Activated B cell treated with CpG ODN at 0.5 μM for 24 hours (primary cell): Measurements from ENCODE around the gene CCNG2. TPM values are rescaled to one million over a fixed set of nuclear protein-coding genes. Genes with fewer than 3 reads are reported as not detected.

Experiments used
- ATAC-seq: fragments of 200-7000 bp; cut with Tn5 transposase; one replicate; pipeline ENCODE4 v1.10.0; 2021; ENCODE audit warnings: low read depth, mild to moderate bottlenecking, moderate library complexity
- CTCF ChIA-PET: fragments of 350-600 bp; sonication (Branson Sonifier 250); formaldehyde crosslinking; loops from one replicate; lab custom pipeline; 2021; ENCODE audit warnings: antibody characterized with exemption; lab: Charles Lee
- POLR2A ChIA-PET: fragments of 350-600 bp; sonication (Branson Sonifier 250); formaldehyde crosslinking; loops from one replicate; lab custom pipeline; 2021; ENCODE audit warnings: antibody characterized with exemption; lab: Charles Lee
- DNase-seq: peaks from one replicate; pipeline ENCODE4 v3.0.0; 2022
- H3K27ac Mint-ChIP-seq: one replicate; pipeline ENCODE4 v1.8.0; 2020; ENCODE audit warnings: mixed read lengths
- H3K27me3 Mint-ChIP-seq: one replicate; pipeline ENCODE4 v1.8.0; 2021; ENCODE audit warnings: mixed read lengths
- H3K36me3 Mint-ChIP-seq: one replicate; pipeline ENCODE4 v1.8.0; 2021; ENCODE audit warnings: low read depth, mixed read lengths
- H3K4me1 Mint-ChIP-seq: one replicate; pipeline ENCODE4 v1.8.0; 2021; ENCODE audit warnings: mixed read lengths
- H3K4me3 Mint-ChIP-seq: one replicate; pipeline ENCODE4 v1.8.0; 2020; ENCODE audit warnings: mild to moderate bottlenecking, mixed read lengths
- H3K9me3 Mint-ChIP-seq: one replicate; pipeline ENCODE4 v1.8.0; 2020; ENCODE audit warnings: mixed read lengths
- CTCF ChIP-seq: fragments of 200-600 bp; IDR thresholded peaks from one replicate; pipeline ENCODE4 v1.8.0; 2022; ENCODE audit warnings: antibody characterized with exemption, mild to moderate bottlenecking
- intact Hi-C: fragments of 100-400 bp; cut with micrococcal nuclease; formaldehyde crosslinking; loops from one replicate; pipeline ENCODE4 v1.15.1; 2024
- total RNA-seq: library from RNA; stranded (reverse); gene quantifications from 2 replicates; pipeline ENCODE4 v1.2.3, GENCODE V29; 2022

Gene CCNG2
- total RNA-seq, 1 donor from 2014 or later, result 34.6 TPM

- CTCF ChIA-PET, result no interaction called here
- no peak overlapping the region for H3K27ac Mint-ChIP-seq
- H3K4me1 Mint-ChIP-seq, result peaks cover 42% of the 10 kb centered on the region
- H3K36me3 Mint-ChIP-seq, result no peaks in the 10 kb centered on the region
- TF ChIP-seq CTCF, result no peak
- ATAC-seq, result no peak
- POLR2A ChIA-PET, result interaction anchor here (0.8 kb wide), 1 partner anchor 9 kb away, joined by 3 read pairs; the partner anchor contains the start of gene CCNG2
- H3K4me3 Mint-ChIP-seq, result no peak overlapping the region
- no peaks in the 10 kb centered on the region for H3K9me3 Mint-ChIP-seq
- intact Hi-C loops, result no loop called here
- no peak for DNase-seq
- no peaks in the 10 kb centered on the region for H3K27me3 Mint-ChIP-seq
Observed at GRCh38 chr4:77148078-77148477, 8.9 kb upstream of the CCNG2 start.

GRCh38 chr4:77149789-77150188 lies 7.2 kb upstream of the CCNG2 start:
- no peaks in the 10 kb centered on the region for H3K27me3 Mint-ChIP-seq
- ATAC-seq, result no peak
- H3K36me3 Mint-ChIP-seq, result no peaks in the 10 kb centered on the region
- ChIA-PET CTCF (interaction anchor here (1.1 kb wide), 1 partner anchor 29 kb away, joined by 3 read pairs; no protein-coding TSS in a partner anchor), POLR2A (no interaction called here)
- intact Hi-C loops, result no loop called here
- TF ChIP-seq CTCF, result no peak
- no peaks in the 10 kb centered on the region for H3K9me3 Mint-ChIP-seq
- no peak overlapping the region for H3K4me3 Mint-ChIP-seq
- no peak overlapping the region for H3K27ac Mint-ChIP-seq
- peaks cover 59% of the 10 kb centered on the region for H3K4me1 Mint-ChIP-seq
- no peak for DNase-seq

GRCh38 chr4:77151241-77151640 lies 5.8 kb upstream of the CCNG2 start:
- H3K9me3 Mint-ChIP-seq, result no peaks in the 10 kb centered on the region
- no peak for TF ChIP-seq CTCF
- peaks cover 64% of the 10 kb centered on the region for H3K4me1 Mint-ChIP-seq
- no peak for DNase-seq
- intact Hi-C loops, result no loop called here
- H3K36me3 Mint-ChIP-seq, result no peaks in the 10 kb centered on the region
- H3K4me3 Mint-ChIP-seq, result no peak overlapping the region
- no peaks in the 10 kb centered on the region for H3K27me3 Mint-ChIP-seq
- ChIA-PET POLR2A (interaction anchor here (8.2 to 8.7 kb wide), 2 partner anchors 26 to 45 kb away, joined by 126 to 132 read pairs; no protein-coding TSS in a partner anchor), CTCF (interaction anchor here (3.8 kb wide), 1 partner anchor 52 kb away, joined by 17 read pairs; no protein-coding TSS in a partner anchor)
- ATAC-seq, result no peak
- H3K27ac Mint-ChIP-seq, result peak overlapping the region; percentile 100

- Mint-ChIP-seq H3K4me1 (peaks cover 62% of the 10 kb centered on the region), H3K27ac (peak overlapping the region; percentile 100), H3K9me3 (no peaks in the 10 kb centered on the region), H3K27me3 (no peaks in the 10 kb centered on the region), H3K36me3 (peaks cover 5% of the 10 kb centered on the region), H3K4me3 (no peak overlapping the region)
- ChIA-PET CTCF (interaction anchor here (1.7 to 6.1 kb wide), 3 partner anchors 31 to 57 kb away, joined by 8 to 21 read pairs (median 17); no protein-coding TSS in a partner anchor), POLR2A (interaction anchor here (0.7 to 8.7 kb wide), 4 partner anchors 12 to 48 kb away, joined by 3 to 132 read pairs (median 64); no protein-coding TSS in a partner anchor)
- no peak for TF ChIP-seq CTCF
- intact Hi-C loops, result no loop called here
- ATAC-seq (no peak), DNase-seq (no peak)
Observed at GRCh38 chr4:77152421-77152820, 4.6 kb upstream of the CCNG2 start.

- no peak for TF ChIP-seq CTCF
- ChIA-PET POLR2A (interaction anchor here (0.7 to 8.7 kb wide), 5 partner anchors 13 to 77 kb away, joined by 3 to 132 read pairs (median 105); partner anchors contain the start of gene CCNI), CTCF (interaction anchor here (0.9 to 6.1 kb wide), 6 partner anchors 26 to 58 kb away, joined by 3 to 21 read pairs (median 6); no protein-coding TSS in a partner anchor)
- Mint-ChIP-seq H3K4me1 (peaks cover 62% of the 10 kb centered on the region), H3K36me3 (peaks cover 7% of the 10 kb centered on the region), H3K27me3 (no peaks in the 10 kb centered on the region), H3K9me3 (no peaks in the 10 kb centered on the region), H3K27ac (peak overlapping the region; percentile 100), H3K4me3 (peak overlapping the region; percentile 55)
- DNase-seq (no peak), ATAC-seq (no peak)
- intact Hi-C loops, result no loop called here
Observed at GRCh38 chr4:77153006-77153405, 4.0 kb upstream of the CCNG2 start.
